WTC11 (cell line): ENCODE results near the gene METTL22. TPM values are rescaled to one million over a fixed set of nuclear protein-coding genes. Genes with fewer than 3 reads are reported as not detected.

Source experiments
- ATAC-seq: fragments of 200-7000 bp; cut with Tn5 transposase; 2 replicates; pipeline ENCODE4 v1.10.0; 2021; ENCODE audit warnings: mild to moderate bottlenecking, moderate library complexity
- CTCF ChIA-PET: fragments of 300-600 bp; sonication (Branson Sonifier 250); formaldehyde crosslinking; loops from one replicate; lab custom pipeline; 2021; ENCODE audit warnings: antibody characterized with exemption; lab: Charles Lee
- POLR2A ChIA-PET: fragments of 350-600 bp; sonication (Branson Sonifier 250); formaldehyde crosslinking; loops from one replicate; lab custom pipeline; 2021; ENCODE audit warnings: antibody characterized with exemption; lab: Charles Lee
- DNase-seq: peaks from one replicate; pipeline ENCODE4 v3.0.0; 2021; ENCODE audit warnings: low spot score
- H3K27ac Mint-ChIP-seq: 2 replicates; pipeline ENCODE4 v1.8.0; 2021; ENCODE audit warnings: mixed read lengths
- H3K27me3 Mint-ChIP-seq: 2 replicates; pipeline ENCODE4 v1.8.0; 2021; ENCODE audit warnings: low read depth, mild to moderate bottlenecking, moderate library complexity, mixed read lengths
- H3K36me3 Mint-ChIP-seq: 2 replicates; pipeline ENCODE4 v1.8.0; 2021; ENCODE audit warnings: mixed read lengths
- H3K4me1 Mint-ChIP-seq: 2 replicates; pipeline ENCODE4 v1.8.0; 2022; ENCODE audit warnings: mixed read lengths
- H3K4me3 Mint-ChIP-seq: 2 replicates; pipeline ENCODE4 v1.8.0; 2021; ENCODE audit warnings: mild to moderate bottlenecking, moderate library complexity, mixed read lengths
- H3K9me3 Mint-ChIP-seq: 2 replicates; pipeline ENCODE4 v1.8.0; 2021; ENCODE audit warnings: mixed read lengths
- CBFB ChIP-seq: sonication (generic); formaldehyde crosslinking; IDR thresholded peaks from 2 replicates; pipeline ENCODE4 v1.8.1; 2022; ENCODE audit warnings: mild to moderate bottlenecking, low read depth, missing genetic modification reagents
- E2F1 ChIP-seq: sonication (generic); formaldehyde crosslinking; IDR thresholded peaks from 2 replicates; pipeline ENCODE4 v1.8.0; 2022; ENCODE audit warnings: mild to moderate bottlenecking, missing genetic modification reagents
- E2F4 ChIP-seq: sonication (generic); formaldehyde crosslinking; IDR thresholded peaks from 2 replicates; pipeline ENCODE4 v1.8.1; 2022; ENCODE audit warnings: low read depth, mild to moderate bottlenecking, moderate library complexity, missing genetic modification reagents, borderline replicate concordance
- EMX1 ChIP-seq: fragments of 250-450 bp; sonication (Bioruptor Pico); IDR thresholded peaks from 2 replicates; pipeline ENCODE4 v1.8.0; 2021; ENCODE audit warnings: mild to moderate bottlenecking
- ERG ChIP-seq: fragments of 250-450 bp; sonication (Bioruptor Pico); IDR thresholded peaks from 2 replicates; pipeline ENCODE4 v1.8.0; 2021; ENCODE audit warnings: mild to moderate bottlenecking
- ESRRA ChIP-seq: sonication (generic); formaldehyde crosslinking; IDR thresholded peaks from 2 replicates; pipeline ENCODE4 v1.8.1; 2022; ENCODE audit warnings: mild to moderate bottlenecking, missing genetic modification reagents, borderline replicate concordance
- ETV6 ChIP-seq: sonication (generic); formaldehyde crosslinking; IDR thresholded peaks from 2 replicates; pipeline ENCODE4 v1.8.1; 2022; ENCODE audit warnings: mild to moderate bottlenecking, missing genetic modification reagents
- GABPB1 ChIP-seq: sonication (generic); formaldehyde crosslinking; IDR thresholded peaks from 2 replicates; pipeline ENCODE4 v1.8.1; 2023; ENCODE audit warnings: mild to moderate bottlenecking, missing genetic modification reagents
- HMGXB4 ChIP-seq: sonication (generic); formaldehyde crosslinking; IDR thresholded peaks from 2 replicates; pipeline ENCODE4 v1.8.1; 2023; ENCODE audit warnings: mild to moderate bottlenecking, moderate library complexity, missing genetic modification reagents
- IRF2 ChIP-seq: sonication (generic); formaldehyde crosslinking; IDR thresholded peaks from 2 replicates; pipeline ENCODE4 v1.8.0; 2022; ENCODE audit warnings: low read depth, missing genetic modification reagents, borderline replicate concordance
- JUN ChIP-seq: sonication (generic); formaldehyde crosslinking; IDR thresholded peaks from 2 replicates; pipeline ENCODE4 v1.8.0; 2023; ENCODE audit warnings: mild to moderate bottlenecking, missing genetic modification reagents
- NFATC4 ChIP-seq: fragments of 250-450 bp; sonication (Bioruptor Pico); IDR thresholded peaks from 2 replicates; pipeline ENCODE4 v1.9.0; 2021; ENCODE audit warnings: mild to moderate bottlenecking
- NFYB ChIP-seq: sonication (generic); formaldehyde crosslinking; conservative IDR thresholded peaks from 2 replicates; pipeline ENCODE4 v1.8.0; 2022; ENCODE audit warnings: low read depth, missing genetic modification reagents
- SMAD3 ChIP-seq: sonication (generic); formaldehyde crosslinking; IDR thresholded peaks from 2 replicates; pipeline ENCODE4 v1.8.0; 2022; ENCODE audit warnings: missing genetic modification reagents, mild to moderate bottlenecking, borderline replicate concordance
- TCF7 ChIP-seq: sonication (generic); formaldehyde crosslinking; IDR thresholded peaks from 2 replicates; pipeline ENCODE4 v1.8.0; 2022; ENCODE audit warnings: mild to moderate bottlenecking, low read depth, missing genetic modification reagents, moderate library complexity
- TEAD4 ChIP-seq: sonication (generic); formaldehyde crosslinking; IDR thresholded peaks from 2 replicates; pipeline ENCODE4 v1.8.0; 2022; ENCODE audit warnings: mild to moderate bottlenecking, missing genetic modification reagents
- USF1 ChIP-seq: sonication (generic); formaldehyde crosslinking; IDR thresholded peaks from 2 replicates; pipeline ENCODE4 v1.8.0; 2022; ENCODE audit warnings: mild to moderate bottlenecking, missing genetic modification reagents
- ZBTB21 ChIP-seq: sonication (generic); formaldehyde crosslinking; IDR thresholded peaks from 2 replicates; pipeline ENCODE4 v1.8.1; 2023; ENCODE audit warnings: mild to moderate bottlenecking, missing genetic modification reagents, borderline replicate concordance
- ZNF219 ChIP-seq: sonication (generic); formaldehyde crosslinking; IDR thresholded peaks from 2 replicates; pipeline ENCODE4 v1.8.0; 2023; ENCODE audit warnings: missing genetic modification reagents, mild to moderate bottlenecking, borderline replicate concordance
- ZNF263 ChIP-seq: sonication (generic); formaldehyde crosslinking; IDR thresholded peaks from 2 replicates; pipeline ENCODE4 v1.8.1; 2022; ENCODE audit warnings: low read depth, mild to moderate bottlenecking, moderate library complexity, missing genetic modification reagents
- ZNF317 ChIP-seq: sonication (generic); formaldehyde crosslinking; IDR thresholded peaks from 2 replicates; pipeline ENCODE4 v1.8.1; 2023; ENCODE audit warnings: low read depth, mild to moderate bottlenecking, moderate library complexity, missing genetic modification reagents, borderline replicate concordance
- ZNF416 ChIP-seq: fragments of 250-450 bp; sonication (Bioruptor Pico); IDR thresholded peaks from 2 replicates; pipeline ENCODE4 v1.9.0; 2021; ENCODE audit warnings: mild to moderate bottlenecking, inconsistent platforms
- total RNA-seq: library from RNA; stranded (reverse); gene quantifications from 3 replicates; pipeline ENCODE4 v1.2.3, GENCODE V29; 2021

The METTL22 gene
- total RNA-seq, 1 experiment from 2014 or later, result 82.0 TPM

- TF ChIP-seq E2F4 (CRISPR knock-in tag), result no peak
- no peak for TF ChIP-seq TEAD4 (CRISPR knock-in tag)
- no peak for TF ChIP-seq ZBTB21 (CRISPR knock-in tag)
- no peak for TF ChIP-seq USF1
These were observed 27.3 kb upstream of the METTL22 start (continued) for GRCh38 chr16:8594149-8594666.

- ChIA-PET CTCF (no interaction called here), POLR2A (no interaction called here)
- Mint-ChIP-seq H3K27ac (no peak overlapping the region), H3K27me3 (peaks cover 42% of the 10 kb centered on the region), H3K36me3 (no peaks in the 10 kb centered on the region), H3K9me3 (peaks cover 17% of the 10 kb centered on the region), H3K4me3 (no peak overlapping the region), H3K4me1 (no peaks in the 10 kb centered on the region)
- ATAC-seq (no peak), DNase-seq (no peak)
- TF ChIP-seq JUN (no peak), ZNF317 (no peak), IRF2 (no peak), EMX1 (CRISPR knock-in tag) (no peak), ETV6 (CRISPR knock-in tag) (no peak), ZBTB21 (CRISPR knock-in tag) (no peak), E2F1 (CRISPR knock-in tag) (no peak), HMGXB4 (CRISPR knock-in tag) (no peak), ZNF416 (CRISPR knock-in tag) (no peak), ERG (CRISPR knock-in tag) (no peak), ESRRA (CRISPR knock-in tag) (no peak), CBFB (no peak), ZNF219 (CRISPR knock-in tag) (no peak), GABPB1 (CRISPR knock-in tag) (no peak), TCF7 (CRISPR knock-in tag) (no peak)
These were observed 25.7 kb upstream of the METTL22 start for GRCh38 chr16:8595783-8596182.

- ATAC-seq, result no peak
- CTCF ChIA-PET, result interaction anchor here (1.0 kb wide), 1 partner anchor 39 kb away, joined by 3 read pairs; no protein-coding TSS in a partner anchor
- no peak overlapping the region for H3K4me3 Mint-ChIP-seq
These were observed 24.9 kb upstream of the METTL22 start for GRCh38 chr16:8596581-8596980.

More at GRCh38 chr16:8596581-8596980, 24.9 kb upstream of the METTL22 start:
- peaks cover 46% of the 10 kb centered on the region for H3K27me3 Mint-ChIP-seq
- H3K27ac Mint-ChIP-seq, result no peak overlapping the region
- no peaks in the 10 kb centered on the region for H3K4me1 Mint-ChIP-seq
- H3K9me3 Mint-ChIP-seq, result peaks cover 20% of the 10 kb centered on the region
- no peak for TF ChIP-seq ZNF263 (CRISPR knock-in tag)
- TF ChIP-seq NFYB (CRISPR knock-in tag), result no peak
- no peak for TF ChIP-seq ETV6 (CRISPR knock-in tag)
- no peak for TF ChIP-seq NFATC4 (CRISPR knock-in tag)
- TF ChIP-seq EMX1 (CRISPR knock-in tag), result no peak
- TF ChIP-seq IRF2, result no peak
- no peak for TF ChIP-seq SMAD3 (CRISPR knock-in tag)
- DNase-seq, result no peak
- no peaks in the 10 kb centered on the region for H3K36me3 Mint-ChIP-seq
- POLR2A ChIA-PET, result no interaction called here
